NCI-H526 (cell line): ENCODE results near the gene ATIC.
"Not testable (repeated sequence)": the region's sequence is repeated elsewhere in the genome, so short reads cannot be mapped to it uniquely, and the experiment has no call there.

Experiments used
- DNase-seq, 2 experiments: peaks; one replicate each; lab custom pipeline; 2025; lab: John Stamatoyannopoulos, UW

ATIC gene

DNA sequence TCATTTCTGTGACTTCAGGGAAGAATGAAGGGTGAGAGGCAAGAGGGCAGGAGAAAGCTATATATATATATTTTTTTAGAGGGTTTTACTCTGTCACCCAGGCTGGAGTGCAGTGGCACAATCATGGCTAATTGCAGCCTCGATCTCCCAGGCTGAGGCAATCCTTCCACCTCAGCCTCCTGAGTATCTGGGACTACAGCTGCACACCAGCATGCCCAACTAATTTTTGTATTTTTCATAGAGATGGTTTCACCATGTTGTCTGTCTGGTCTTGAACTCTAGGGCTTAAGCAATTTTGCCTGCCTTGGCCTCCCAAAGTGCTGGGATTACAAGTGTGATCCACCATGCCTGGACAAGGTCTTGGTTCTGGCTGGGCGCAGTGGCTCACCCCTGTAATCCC is 3.4 kb downstream of the ATIC start:
- no peak for DNase-seq

GRCh38 chr2:215316336-215316735 is 4.5 kb downstream of the ATIC start:
- no peak for DNase-seq

DNA sequence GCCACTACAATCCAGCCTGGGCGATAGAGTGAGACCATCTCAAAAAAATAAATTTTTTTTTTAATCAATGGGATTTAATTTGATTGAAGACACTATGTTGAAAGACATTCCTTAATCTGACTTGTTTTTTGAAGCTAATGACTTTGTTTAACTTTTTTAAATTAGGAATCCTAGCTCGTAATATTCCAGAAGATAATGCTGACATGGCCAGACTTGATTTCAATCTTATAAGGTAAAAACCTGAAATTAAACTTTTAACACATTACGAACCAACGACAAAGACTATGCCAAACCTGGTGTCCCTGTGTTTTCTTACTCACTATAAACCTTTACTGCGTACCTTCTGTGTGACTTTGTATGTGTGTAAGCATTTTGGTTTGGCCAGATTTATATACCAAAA is 7.6 kb downstream of the ATIC start:
- DNase-seq: no peak

GRCh38 chr2:215320102-215320501 is 8.2 kb downstream of the ATIC start:
- no peak for DNase-seq

- DNase-seq: no peak
These were observed 8.8 kb downstream of the ATIC start for GRCh38 chr2:215320679-215321078.

DNA sequence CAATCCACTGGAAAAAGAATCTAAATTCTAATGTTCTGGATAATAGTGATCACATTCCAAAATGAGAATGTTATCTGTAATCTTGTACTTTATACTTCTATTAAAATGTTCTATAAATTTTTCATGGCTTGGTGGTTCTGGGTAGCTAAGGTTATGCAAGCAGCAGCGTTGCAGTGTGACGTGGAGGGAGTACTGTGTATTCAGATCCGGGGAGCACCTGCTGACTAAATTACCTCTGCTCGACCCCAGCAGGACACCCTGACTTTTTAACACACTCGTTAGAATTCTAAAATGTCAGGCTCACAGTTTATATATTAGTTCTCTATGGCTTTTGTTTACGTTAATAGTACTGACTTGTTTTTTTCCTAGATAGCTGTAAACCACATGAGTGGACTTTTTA is 13.0 kb downstream of the ATIC start:
- no peak for DNase-seq

DNA sequence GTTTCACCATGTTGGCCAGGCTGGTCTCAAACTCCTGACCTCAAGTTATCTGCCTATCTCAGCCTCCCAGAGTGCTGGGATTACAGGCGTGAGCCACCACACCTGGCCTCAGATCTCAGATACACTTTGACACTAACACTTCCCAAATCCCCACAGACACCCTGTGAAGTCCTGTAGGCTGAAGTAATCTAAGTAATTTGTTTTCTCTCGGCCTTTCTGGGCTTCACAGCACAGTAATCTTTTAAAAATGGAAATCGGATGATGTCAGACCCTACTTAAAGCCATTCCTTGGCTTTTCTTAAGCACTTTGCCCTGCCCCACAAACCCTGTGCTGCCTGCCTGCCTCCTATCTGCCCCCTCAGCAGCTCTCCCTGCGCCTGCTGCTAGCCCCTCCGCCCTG is 16.2 kb downstream of the ATIC start:
- no peak for DNase-seq

DNA sequence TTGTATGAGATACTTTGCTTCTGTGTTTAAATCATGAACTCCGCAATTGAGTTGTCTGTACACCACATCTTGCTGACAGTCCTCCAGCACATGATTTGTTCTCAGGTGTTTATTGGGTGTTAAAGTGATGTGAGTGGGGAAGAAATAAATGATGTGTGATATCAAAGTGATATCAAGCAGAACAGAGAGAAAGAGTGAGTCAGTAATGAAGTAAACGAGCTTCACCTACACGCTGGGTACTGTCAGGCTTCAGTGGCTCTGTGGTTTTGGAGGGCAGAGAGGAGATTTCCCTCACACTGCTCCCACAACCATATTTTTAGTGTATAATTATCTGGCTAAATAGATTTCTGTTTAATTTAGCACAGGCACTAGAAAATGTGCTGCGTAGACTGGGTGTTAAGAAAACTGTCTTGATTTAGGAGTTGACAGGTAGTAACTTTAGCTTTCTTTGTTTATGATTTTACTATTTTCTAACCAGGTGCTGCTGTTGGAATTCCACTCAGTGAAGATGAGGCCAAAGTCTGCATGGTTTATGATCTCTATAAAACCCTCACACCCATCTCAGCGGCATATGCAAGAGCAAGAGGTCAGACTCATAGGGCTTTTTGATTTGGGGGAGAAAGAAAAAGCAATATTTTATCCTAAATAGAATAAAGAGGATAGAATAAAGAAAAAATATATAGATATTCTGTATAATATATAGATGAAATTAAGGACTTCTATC is 21.2 kb downstream of the ATIC start:
- peak; percentile 62 to 64 for DNase-seq

DNA sequence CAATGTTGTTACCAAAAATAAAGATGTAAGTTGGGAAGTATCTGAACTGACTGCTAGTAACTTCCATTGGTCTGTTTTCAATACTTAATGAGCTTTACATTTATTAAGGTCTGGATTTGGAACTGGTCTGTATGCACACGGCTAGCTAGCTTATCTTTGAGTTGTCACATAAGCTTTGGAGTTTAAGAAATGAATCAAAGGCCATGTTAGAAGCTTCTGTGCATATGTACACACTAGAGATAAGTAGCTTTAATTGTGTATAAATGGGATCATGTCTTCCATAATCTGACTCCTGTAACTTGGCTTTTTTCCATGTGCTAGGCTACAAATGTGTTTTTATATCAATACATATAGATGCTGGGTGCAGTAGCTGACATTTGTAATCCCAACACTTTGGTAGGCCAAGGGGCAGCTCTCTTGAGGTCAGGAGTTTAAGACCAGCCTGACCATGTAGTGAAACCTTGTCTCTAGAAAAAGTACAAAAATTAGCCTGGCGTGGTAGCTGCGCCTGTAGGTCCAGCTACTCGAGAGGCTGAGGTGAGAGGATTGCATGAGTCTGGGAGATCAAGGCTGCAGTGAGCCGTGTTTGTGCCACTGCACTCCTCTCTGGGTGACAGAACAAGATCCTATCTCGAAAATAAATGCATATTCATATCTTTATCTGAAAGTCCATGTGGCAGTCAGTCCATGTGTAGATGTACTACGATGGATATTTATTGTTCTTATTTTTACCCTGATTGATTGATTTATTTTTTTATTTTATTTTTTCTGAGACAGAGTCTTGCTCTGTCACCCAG is 27.2 kb downstream of the ATIC start:
- DNase-seq: no peak

- no peak for DNase-seq
These were observed 36.0 kb downstream of the ATIC start for GRCh38 chr2:215347878-215348277.

DNA sequence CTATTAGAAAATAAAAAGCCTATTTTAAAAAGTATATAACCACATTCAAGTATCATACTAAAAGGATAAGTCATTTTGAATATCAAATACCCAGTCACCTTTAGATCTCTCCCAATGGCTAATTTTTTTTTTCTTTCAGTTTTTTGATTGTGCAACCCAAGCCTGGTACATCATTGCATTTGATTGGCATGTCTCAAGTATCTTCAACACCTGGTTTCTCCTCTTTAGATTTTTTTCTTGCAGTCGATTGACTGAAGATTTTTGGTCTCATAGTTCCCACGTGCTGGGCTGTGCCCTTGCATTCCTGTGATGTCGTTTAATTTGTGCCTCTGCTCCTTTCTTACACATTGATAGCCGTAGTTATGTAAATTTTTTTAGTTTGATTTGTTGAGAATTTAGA is 40.7 kb downstream of the ATIC start:
- DNase-seq: no peak

DNA sequence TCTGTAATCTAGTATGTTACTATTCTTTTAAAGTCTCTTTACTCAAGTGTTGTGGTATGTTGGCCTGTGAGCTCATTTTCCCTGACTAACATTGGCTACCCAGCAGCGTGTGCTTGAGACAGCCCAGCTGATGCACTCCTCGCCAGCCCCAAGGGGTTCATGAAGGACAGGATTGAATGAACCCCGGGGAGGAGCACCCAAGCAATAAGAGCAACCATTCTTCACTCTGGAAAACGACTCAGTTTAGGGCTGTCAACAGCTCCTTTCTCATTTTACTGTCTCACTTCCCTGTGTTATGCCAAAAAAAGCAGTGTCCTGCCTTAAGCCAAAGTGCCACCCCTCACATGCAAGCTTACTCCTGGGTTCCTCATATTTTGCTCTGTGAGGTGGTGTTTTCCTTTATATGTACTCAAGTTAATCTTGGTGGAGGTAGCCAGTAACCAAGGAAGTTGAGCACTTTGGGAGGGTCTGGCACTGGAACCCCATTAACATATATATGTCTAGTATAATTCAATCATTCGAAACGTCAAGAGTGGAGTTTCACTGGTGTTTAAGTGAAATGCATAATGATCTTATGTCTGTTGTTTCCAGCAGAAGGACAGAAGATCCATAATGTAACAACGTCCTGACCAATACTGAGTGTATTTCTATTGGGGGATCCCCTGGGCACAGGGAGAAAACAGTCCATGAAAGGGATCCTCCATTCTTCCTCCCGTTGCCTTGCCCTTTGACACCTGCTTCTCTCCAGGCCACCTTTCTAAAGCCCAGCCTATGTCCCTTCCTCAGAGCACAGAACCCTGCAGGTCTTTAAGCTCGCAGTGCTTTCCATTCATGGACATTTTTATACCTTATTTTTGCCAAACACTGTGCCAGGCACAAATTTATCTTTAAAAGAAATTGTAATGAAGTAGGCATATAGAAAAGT is 43.2 kb downstream of the ATIC start:
- no peak for DNase-seq

- no peak for DNase-seq
These were observed 43.9 kb downstream of the ATIC start for GRCh38 chr2:215355801-215356200.

DNA sequence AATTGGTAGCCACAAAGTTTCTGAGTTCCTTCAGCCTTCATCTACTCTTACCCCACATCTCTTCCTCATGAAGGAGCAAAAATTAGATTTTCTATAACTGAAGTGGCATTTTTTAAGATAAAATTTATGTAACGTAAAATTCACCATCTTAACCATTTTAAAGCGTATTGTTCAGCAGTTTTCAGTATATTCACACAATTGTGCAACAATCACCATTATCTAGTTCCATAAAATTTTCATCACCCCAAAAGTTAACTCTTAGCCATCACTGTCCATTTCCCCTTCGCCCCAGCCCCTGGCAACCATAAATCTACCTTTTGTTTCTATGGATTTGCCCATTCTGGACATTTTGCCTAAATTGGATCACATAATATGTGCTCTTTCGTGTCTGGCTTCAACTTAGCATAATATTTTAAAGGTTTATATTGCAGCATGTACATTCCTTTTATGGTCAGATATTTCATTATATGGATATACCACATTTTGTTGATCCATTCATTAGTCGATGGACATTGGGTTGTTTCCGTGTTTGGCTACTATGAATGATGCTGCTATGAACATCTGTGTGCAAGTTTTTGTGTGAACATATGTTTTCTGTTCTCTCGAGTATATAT is 44.6 kb downstream of the ATIC start:
- DNase-seq: no peak

GRCh38 chr2:215356948-215357461 is 45.1 kb downstream of the ATIC start:
- DNase-seq: no peak

DNA sequence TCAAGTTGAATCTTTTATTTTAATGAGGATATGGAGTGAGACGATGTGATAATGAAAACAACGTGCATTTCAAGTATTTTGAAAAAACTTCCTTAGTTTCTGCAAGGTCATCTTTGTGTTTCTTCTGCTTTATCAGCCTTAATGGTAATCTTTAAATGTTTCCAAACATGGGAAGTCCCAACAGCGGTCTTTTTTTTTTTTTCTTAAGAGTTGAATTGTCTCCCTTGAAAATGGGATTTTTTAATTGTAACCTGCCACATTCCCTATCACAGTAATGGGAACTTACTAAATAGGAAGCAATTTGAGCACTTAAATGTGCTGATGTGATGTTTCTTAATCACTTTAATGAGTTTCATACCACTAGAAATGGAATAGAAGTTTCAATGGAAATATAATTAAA is 45.8 kb downstream of the ATIC start:
- DNase-seq: no peak

DNA sequence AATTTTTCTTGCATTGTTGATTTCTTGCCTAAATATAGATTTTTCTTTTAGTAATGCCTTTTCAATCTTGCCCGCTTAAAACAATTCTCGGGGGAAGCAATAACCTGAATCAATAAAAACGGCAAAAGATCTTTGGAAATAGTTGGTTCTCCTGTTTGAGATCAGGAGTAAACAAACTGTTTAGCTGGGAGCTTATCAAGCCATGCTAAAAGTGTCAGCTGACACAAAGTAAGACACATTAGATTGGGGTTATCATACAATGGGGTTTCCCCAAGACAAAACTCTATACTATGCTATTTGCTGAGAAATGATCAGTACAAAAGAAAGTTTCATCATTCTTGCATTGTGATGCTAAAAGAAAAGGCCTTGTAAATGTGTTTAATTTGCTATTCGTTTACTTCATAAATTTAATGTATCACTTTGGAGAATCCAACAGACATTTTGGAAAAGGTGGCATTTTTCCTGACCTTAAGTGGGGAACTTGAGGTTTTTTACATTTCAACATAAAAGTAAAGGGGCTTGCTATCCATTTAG is 46.5 kb downstream of the ATIC start:
- DNase-seq: no peak

DNA sequence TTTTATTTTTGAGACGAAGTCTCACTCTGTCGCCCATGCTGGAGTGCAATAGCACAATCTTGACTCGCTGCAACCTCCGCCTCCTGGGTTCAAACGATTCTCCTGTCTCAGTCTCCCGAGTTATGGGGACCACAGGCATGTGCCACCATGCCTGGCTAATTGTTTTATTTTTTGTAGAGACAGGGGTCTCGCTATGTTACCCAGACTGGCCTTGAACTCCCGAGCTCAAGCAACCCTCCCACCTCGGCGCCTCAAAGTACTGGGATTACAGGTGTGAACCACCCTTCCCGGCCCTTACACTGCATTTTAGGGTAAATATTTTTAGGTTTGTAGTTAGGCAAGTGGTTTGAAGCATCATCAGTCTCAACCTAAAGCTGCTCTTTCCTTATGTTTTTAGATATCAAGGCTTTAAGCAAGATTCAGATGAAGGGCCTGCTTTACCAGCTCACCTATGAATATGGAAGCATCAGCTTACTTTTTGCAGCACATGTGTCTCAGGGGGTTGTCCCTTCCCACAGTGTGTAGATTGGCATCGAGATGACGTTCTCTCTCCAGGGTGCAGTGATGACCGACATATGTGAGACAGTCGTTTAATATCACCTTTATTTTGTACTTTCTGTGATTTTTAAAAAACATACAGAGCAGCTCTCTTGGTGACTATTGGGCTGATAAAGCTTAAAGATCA is 47.2 kb downstream of the ATIC start:
- no peak for DNase-seq

DNA sequence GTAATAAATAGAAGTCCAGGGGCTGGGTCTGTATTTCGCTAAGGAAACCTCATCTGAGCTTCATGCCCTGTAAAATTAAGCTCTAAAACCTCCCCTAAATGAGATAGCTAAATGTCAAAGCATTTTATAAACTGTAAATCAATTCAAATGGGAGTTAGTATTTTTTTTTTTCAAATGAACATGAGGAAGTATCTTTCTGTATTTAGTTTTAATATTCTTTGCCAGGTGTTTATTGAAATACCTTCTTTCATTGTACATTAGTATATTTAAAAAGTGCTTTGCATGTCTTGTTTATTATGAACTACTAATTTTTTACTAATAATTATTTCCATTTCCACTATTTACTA is 47.7 kb downstream of the ATIC start:
- DNase-seq: no peak

DNA sequence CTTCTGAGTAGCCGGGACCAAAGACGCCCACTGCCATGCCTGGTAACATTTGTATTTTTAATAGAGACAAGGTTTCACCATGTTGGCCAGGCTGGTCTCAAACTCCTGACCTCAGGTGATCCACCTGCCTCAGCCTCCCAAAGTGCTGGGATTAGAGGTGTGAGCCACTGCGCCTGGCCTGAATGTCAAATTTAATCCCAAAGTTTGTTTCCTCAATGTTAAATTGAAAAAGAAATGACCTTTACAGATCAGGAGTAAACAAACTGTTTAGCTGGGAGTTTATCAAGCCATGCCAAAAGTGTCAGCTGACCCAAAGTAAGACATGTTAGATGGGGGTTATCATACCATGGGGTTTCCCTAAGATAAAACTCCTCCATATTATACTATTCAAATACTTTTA is 48.2 kb downstream of the ATIC start:
- not testable (repeated sequence) for DNase-seq

DNA sequence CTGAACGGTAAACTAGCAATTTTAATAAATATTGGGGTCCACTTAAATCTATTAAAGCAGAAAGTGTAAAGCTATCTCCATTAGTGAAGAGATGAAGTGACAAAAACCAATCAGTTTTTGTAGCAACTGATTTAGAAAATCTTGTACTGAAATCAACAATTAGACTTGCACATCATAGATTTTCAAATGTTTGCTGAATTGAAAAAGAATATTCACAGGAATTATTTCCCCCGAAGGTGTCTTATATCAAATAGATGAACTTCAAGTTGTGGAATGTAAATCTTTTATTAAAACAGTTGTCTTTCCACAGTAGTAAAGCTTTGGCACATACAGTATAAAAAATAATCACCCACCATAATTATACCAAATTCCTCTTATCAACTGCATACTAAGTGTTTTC is 48.7 kb downstream of the ATIC start:
- no peak for DNase-seq
